ENCODE measurements around the gene RAB11FIP3. TPM values are rescaled to one million over a fixed set of nuclear protein-coding genes. Genes with fewer than 3 reads are reported as not detected.

The RAB11FIP3 gene
- total and polyA plus RNA-seq, 2 of the 13 experiments (the other 11 are each of a cell fraction or from before 2014, with no cell fraction given): 34.3 to 57.6 TPM

GRCh38 chr16:425082-425718, at the start of gene RAB11FIP3 (continued):
- TF ChIP-seq REL (CRISPR knock-in tag; conservative IDR thresholded peaks at IDR 0.05) (0 out of 2 replicates have a peak, but pooled peaks have one; percentile 8), SRF (IDR thresholded peaks at IDR 0.05; ENCODE audit: low read depth, low read length) (no peak), ZNF512B (CRISPR knock-in tag; IDR thresholded peaks at IDR 0.05; ENCODE audit: borderline replicate concordance) (no peak; the same call in 1 of the 2 replicates), TAF1 (CRISPR knock-in tag; IDR thresholded peaks at IDR 0.05) (peak; percentile 79), SSRP1 (CRISPR knock-in tag; IDR thresholded peaks at IDR 0.05) (no peak), CEBPZ (IDR thresholded peaks at IDR 0.05; ENCODE audit: low read length) (no peak), ZNF558 (CRISPR knock-in tag; IDR thresholded peaks at IDR 0.05; ENCODE audit: borderline replicate concordance) (peak; percentile 70; the same call in 1 of the 2 replicates), MXD4 (CRISPR knock-in tag; IDR thresholded peaks at IDR 0.05) (peak; percentile 60; the same call in 1 of the 2 replicates), TCF12 (IDR thresholded peaks at IDR 0.05) (no peak), TCF12 (CRISPR knock-in tag; IDR thresholded peaks at IDR 0.05) (no peak; the same call in 1 of the 2 replicates), TRAFD1 (CRISPR knock-in tag; IDR thresholded peaks at IDR 0.05; ENCODE audit: borderline replicate concordance) (no peak), ZNF564 (CRISPR knock-in tag; IDR thresholded peaks at IDR 0.05) (peak; percentile 83), PBX2 (CRISPR knock-in tag; IDR thresholded peaks at IDR 0.05) (no peak), ZNF780A (CRISPR knock-in tag; IDR thresholded peaks at IDR 0.05) (no peak), ZNF850 (CRISPR knock-in tag; conservative IDR thresholded peaks at IDR 0.05) (no peak), ZNF879 (CRISPR knock-in tag; IDR thresholded peaks at IDR 0.05) (no peak; the same call in 1 of the 2 replicates)
- TF ChIP-seq, protein P1, sequence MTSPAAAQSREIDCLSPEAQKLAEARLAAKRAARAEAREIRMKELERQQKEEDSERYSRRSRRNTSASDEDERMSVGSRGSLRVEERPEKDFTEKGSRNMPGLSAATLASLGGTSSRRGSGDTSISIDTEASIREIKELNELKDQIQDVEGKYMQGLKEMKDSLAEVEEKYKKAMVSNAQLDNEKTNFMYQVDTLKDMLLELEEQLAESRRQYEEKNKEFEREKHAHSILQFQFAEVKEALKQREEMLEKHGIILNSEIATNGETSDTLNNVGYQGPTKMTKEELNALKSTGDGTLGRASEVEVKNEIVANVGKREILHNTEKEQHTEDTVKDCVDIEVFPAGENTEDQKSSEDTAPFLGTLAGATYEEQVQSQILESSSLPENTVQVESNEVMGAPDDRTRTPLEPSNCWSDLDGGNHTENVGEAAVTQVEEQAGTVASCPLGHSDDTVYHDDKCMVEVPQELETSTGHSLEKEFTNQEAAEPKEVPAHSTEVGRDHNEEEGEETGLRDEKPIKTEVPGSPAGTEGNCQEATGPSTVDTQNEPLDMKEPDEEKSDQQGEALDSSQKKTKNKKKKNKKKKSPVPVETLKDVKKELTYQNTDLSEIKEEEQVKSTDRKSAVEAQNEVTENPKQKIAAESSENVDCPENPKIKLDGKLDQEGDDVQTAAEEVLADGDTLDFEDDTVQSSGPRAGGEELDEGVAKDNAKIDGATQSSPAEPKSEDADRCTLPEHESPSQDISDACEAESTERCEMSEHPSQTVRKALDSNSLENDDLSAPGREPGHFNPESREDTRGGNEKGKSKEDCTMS (CRISPR knock-in tag; conservative IDR thresholded peaks at IDR 0.05): no peak
